Prostate gland (tissue), 2 donors: ENCODE results near the gene SEMA7A.

Source experiments
- CTCF ChIP-seq, 4 experiments: fragments of 200-600 bp in 2 of 4; fragments of 450-650 bp in 2 of 4; sonication (generic) in 2 of 4; IDR thresholded peaks; 1 replicate in 3 of 4; 2 replicates in 1 of 4; pipeline ENCODE4 v1.5.1; 2016 to 2019; ENCODE audit warnings: antibody characterized with exemption in 4 of 4, mild to moderate bottlenecking in 2 of 4, moderate library complexity in 2 of 4
- POLR2A ChIP-seq: fragments of 450-650 bp; IDR thresholded peaks from one replicate; pipeline ENCODE4 v1.6.1; 2016; ENCODE audit warnings: antibody characterized with exemption, mild to moderate bottlenecking

- TF ChIP-seq CTCF (IDR thresholded peaks at IDR 0.05): no peak
- no peak for TF ChIP-seq POLR2A
Observed at GRCh38 chr15:74415966-74416916, 17.5 kb downstream of the SEMA7A start.
